Uterus (tissue), 4 donors: ENCODE data around the gene DGKG. TPM values are rescaled to one million over a fixed set of nuclear protein-coding genes. Genes with fewer than 3 reads are reported as not detected.

Source experiments
- DNase-seq, 2 donors: peaks; one replicate each; pipeline ENCODE4 v3.0.0-alpha.2; 2019 to 2020
- H3K27ac ChIP-seq, 2 donors: fragments of 200-600 bp; sonication (generic); 1 replicate in 1 of 2; 2 replicates in 1 of 2; pipeline ENCODE4 v1.5.1; 2016 to 2018
- H3K27me3 ChIP-seq, 2 donors: fragments of 200-600 bp; sonication (generic); one replicate each; pipeline ENCODE4 v1.5.1; 2018 to 2019; ENCODE audit warnings: control low read depth in 1 of 2
- H3K36me3 ChIP-seq, 2 donors: fragments of 200-600 bp; sonication (generic); one replicate each; pipeline ENCODE4 v1.5.1; 2019; ENCODE audit warnings: control low read depth in 1 of 2
- H3K4me1 ChIP-seq, 2 donors: fragments of 200-600 bp; sonication (generic); one replicate each; pipeline ENCODE4 v1.5.1; 2018 to 2019; ENCODE audit warnings: control low read depth in 1 of 2
- H3K4me3 ChIP-seq, 2 donors: fragments of 200-600 bp; sonication (generic); 1 replicate in 1 of 2; 2 replicates in 1 of 2; pipeline ENCODE4 v1.5.1; 2018 to 2019; ENCODE audit warnings: mild to moderate bottlenecking in 1 of 2
- H3K9me3 ChIP-seq, 2 donors: fragments of 200-600 bp; sonication (generic); one replicate each; pipeline ENCODE4 v1.5.1; 2019; ENCODE audit warnings: control low read depth in 1 of 2
- POLR2A ChIP-seq, 2 donors: fragments of 450-650 bp; IDR thresholded peaks; one replicate each; pipeline ENCODE4 v1.6.1; 2016; ENCODE audit warnings: antibody characterized with exemption in 2 of 2, mild to moderate bottlenecking in 1 of 2, moderate library complexity in 1 of 2
- intact Hi-C: fragments of 100-400 bp; cut with DNase I; formaldehyde crosslinking; loops from one replicate; pipeline ENCODE4 v1.15.1; 2023; ENCODE audit warnings: low total_unique reads
- total RNA-seq, 4 donors: library from RNA; depleted of rRNA in 3 of 4; stranded (reverse); fragments of >200 nt in 3 of 4; gene quantifications; one replicate each; pipeline versions ENCODE4 v1.1.0 to v1.2.4, GENCODE V29; 2014 to 2023
- TF ChIP-seq, protein P1 (sequence below), 4 experiments: fragments of 200-600 bp in 2 of 4; fragments of 450-650 bp in 2 of 4; sonication (generic) in 2 of 4; IDR thresholded peaks; one replicate each; pipeline ENCODE4 v1.5.1; 2016 to 2019; ENCODE audit warnings: antibody characterized with exemption in 4 of 4, mild to moderate bottlenecking in 2 of 4, moderate library complexity in 1 of 4
- donor health status: DM: yes; HTN: yes; CAD: no.

DGKG gene
- total RNA-seq, 4 donors from 2014 or later: 1.9 to 10.8 (median 6.7) TPM

GRCh38 chr3:186178412-186178811, 183.6 kb downstream of the DGKG start:
- no peak for DNase-seq
- Histone ChIP-seq H3K4me1 (no peaks in the 10 kb centered on the region), H3K9me3 (no peaks in the 10 kb centered on the region), H3K36me3 (no peaks in the 10 kb centered on the region), H3K27me3 (no peaks in the 10 kb centered on the region), H3K27ac (no peak overlapping the region), H3K4me3 (no peak overlapping the region)
- TF ChIP-seq, protein P1, sequence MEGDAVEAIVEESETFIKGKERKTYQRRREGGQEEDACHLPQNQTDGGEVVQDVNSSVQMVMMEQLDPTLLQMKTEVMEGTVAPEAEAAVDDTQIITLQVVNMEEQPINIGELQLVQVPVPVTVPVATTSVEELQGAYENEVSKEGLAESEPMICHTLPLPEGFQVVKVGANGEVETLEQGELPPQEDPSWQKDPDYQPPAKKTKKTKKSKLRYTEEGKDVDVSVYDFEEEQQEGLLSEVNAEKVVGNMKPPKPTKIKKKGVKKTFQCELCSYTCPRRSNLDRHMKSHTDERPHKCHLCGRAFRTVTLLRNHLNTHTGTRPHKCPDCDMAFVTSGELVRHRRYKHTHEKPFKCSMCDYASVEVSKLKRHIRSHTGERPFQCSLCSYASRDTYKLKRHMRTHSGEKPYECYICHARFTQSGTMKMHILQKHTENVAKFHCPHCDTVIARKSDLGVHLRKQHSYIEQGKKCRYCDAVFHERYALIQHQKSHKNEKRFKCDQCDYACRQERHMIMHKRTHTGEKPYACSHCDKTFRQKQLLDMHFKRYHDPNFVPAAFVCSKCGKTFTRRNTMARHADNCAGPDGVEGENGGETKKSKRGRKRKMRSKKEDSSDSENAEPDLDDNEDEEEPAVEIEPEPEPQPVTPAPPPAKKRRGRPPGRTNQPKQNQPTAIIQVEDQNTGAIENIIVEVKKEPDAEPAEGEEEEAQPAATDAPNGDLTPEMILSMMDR (IDR thresholded peaks at IDR 0.05): no peak
- no peak for TF ChIP-seq POLR2A (IDR thresholded peaks at IDR 0.05)
- intact Hi-C loops: no loop called here

DNA sequence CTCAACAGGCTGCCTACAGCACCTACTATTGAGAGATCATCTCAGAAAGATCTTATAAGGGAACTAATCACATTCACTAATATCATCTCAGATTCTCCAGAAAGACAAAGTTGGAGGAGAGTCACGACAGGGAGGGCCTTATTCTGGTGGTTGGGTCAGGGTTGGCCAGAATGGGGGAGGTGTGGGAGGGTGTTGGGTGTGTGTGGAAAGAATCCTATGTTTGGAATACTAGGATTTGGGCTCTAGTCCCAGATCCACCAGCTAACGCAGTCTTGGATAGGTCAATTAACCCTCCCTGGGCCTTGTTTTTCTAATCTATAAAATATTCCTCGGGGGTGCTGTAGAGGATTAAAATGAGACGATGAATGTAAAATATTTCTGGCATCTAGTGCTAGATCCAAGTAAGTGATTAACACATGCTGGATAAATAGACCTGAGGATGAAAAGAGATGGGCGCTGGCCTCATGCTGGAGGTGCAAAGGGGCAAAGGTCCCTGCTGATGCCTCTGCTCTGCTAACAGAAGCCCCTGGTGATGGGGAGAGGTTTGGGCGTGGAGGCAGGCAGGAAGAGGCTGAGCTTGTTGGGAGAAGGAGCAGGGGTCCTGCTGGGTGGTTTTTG, 185.6 kb downstream of the DGKG start:
- Histone ChIP-seq H3K27ac (no peak overlapping the region), H3K4me1 (no peaks in the 10 kb centered on the region), H3K4me3 (no peak overlapping the region), H3K36me3 (no peaks in the 10 kb centered on the region), H3K27me3 (no peaks in the 10 kb centered on the region), H3K9me3 (no peaks in the 10 kb centered on the region)
- no peak for DNase-seq
- TF ChIP-seq, protein P1 (IDR thresholded peaks at IDR 0.05): no peak
- TF ChIP-seq POLR2A (IDR thresholded peaks at IDR 0.05): no peak
- intact Hi-C loops: no loop called here

GRCh38 chr3:186173224-186173815, 188.7 kb downstream of the DGKG start:
- Histone ChIP-seq H3K27ac (no peak overlapping the region), H3K9me3 (no peaks in the 10 kb centered on the region), H3K36me3 (no peaks in the 10 kb centered on the region), H3K4me3 (no peak overlapping the region), H3K4me1 (no peaks in the 10 kb centered on the region), H3K27me3 (no peaks in the 10 kb centered on the region)
- DNase-seq: no peak
- intact Hi-C loops: no loop called here
- TF ChIP-seq, protein P1 (IDR thresholded peaks at IDR 0.05): no peak
- TF ChIP-seq POLR2A (IDR thresholded peaks at IDR 0.05): no peak

GRCh38 chr3:186172353-186172752, 189.7 kb downstream of the DGKG start:
- Histone ChIP-seq H3K9me3 (no peaks in the 10 kb centered on the region), H3K27me3 (no peaks in the 10 kb centered on the region), H3K4me3 (no peak overlapping the region), H3K27ac (no peak overlapping the region), H3K4me1 (no peaks in the 10 kb centered on the region), H3K36me3 (no peaks in the 10 kb centered on the region)
- intact Hi-C loops: no loop called here
- DNase-seq: no peak
- no peak for TF ChIP-seq POLR2A (IDR thresholded peaks at IDR 0.05)
- TF ChIP-seq, protein P1 (IDR thresholded peaks at IDR 0.05): no peak

DNA sequence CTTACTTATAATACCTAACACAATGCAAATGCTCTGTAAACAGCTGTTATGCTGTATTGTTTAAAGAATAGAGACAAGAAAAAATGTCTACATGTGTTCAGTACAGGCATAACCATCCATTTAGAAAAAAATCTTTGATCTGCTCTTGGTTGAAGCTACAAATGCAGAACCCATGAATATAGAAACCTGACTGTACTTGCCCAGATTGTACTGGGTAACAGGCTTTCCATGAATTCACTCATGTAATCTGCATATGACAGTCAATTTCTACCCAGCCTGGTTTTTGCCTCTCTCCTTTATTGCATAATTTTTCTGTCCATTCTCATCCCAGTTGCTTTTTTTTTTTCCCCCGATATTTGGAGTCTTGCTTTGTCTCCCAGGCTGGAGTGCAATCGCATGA, 190.5 kb downstream of the DGKG start:
- Histone ChIP-seq H3K4me1 (no peaks in the 10 kb centered on the region), H3K4me3 (no peak overlapping the region), H3K27me3 (no peaks in the 10 kb centered on the region), H3K36me3 (no peaks in the 10 kb centered on the region), H3K9me3 (no peaks in the 10 kb centered on the region), H3K27ac (no peak overlapping the region)
- no peak for DNase-seq
- intact Hi-C loops: no loop called here
- TF ChIP-seq, protein P1 (IDR thresholded peaks at IDR 0.05): no peak
- TF ChIP-seq POLR2A (IDR thresholded peaks at IDR 0.05): no peak
